SU-DHL-6 (cell line): ENCODE measurements around the gene DLL4.

Experiments
- CTCF ChIP-seq: fragments of 200-600 bp; sonication (generic); IDR thresholded peaks from one replicate; pipeline ENCODE4 v1.5.1; 2017; ENCODE audit warnings: antibody characterized with exemption, mild to moderate bottlenecking, low read length, moderate library complexity; ENCODE audit not compliant: insufficient read depth, poor library complexity, severe bottlenecking
- EZH2phosphoT487 ChIP-seq: fragments of 200-600 bp; sonication (generic), shearing (Covaris generic); conservative IDR thresholded peaks from 2 replicates; pipeline ENCODE4 v1.6.1; 2018; ENCODE audit warnings: mild to moderate bottlenecking, antibody characterized with exemption, low read length, moderate library complexity, mixed read lengths

- TF ChIP-seq CTCF (no peak), EZH2phosphoT487 (no peak)
These were observed 1.7 kb upstream of the DLL4 start for GRCh38 chr15:40927495-40927872.
